ENCODE data around the gene ITGB4. TPM values are rescaled to one million over a fixed set of nuclear protein-coding genes. Genes with fewer than 3 reads are reported as not detected.
A peak's percentile ranks its signal among the peaks of the same experiment; 100 is the strongest.

Gene ITGB4
- total RNA-seq, 4 donors from 2014 or later, result 36.5 to 57.4 (median 46.6) TPM

GRCh38 chr17:75701288-75701687 is 20.0 kb upstream of the ITGB4 start:
- TF ChIP-seq CTCF (IDR thresholded peaks at IDR 0.05), result no peak
- no peak for TF ChIP-seq POLR2AphosphoS5 (IDR thresholded peaks at IDR 0.05)
- no peak for TF ChIP-seq EP300 (IDR thresholded peaks at IDR 0.05)
- TF ChIP-seq POLR2A (IDR thresholded peaks at IDR 0.05; ENCODE audit: low read depth), result no peak
- peaks cover 53 to 80% (median 75%) of the 10 kb centered on the region in 4 donors for H3K36me3 ChIP-seq
- no peak overlapping the region for H3K4me3 ChIP-seq
- no peaks in the 10 kb centered on the region for H3K9me3 ChIP-seq
- no peak for DNase-seq (ENCODE audit: extremely low spot score)
- whole genome bisulfite sequencing, result 84% methylated on average over 9 of the region's 10 CpGs
- H3K27me3 ChIP-seq, result no peaks in the 10 kb centered on the region
- intact Hi-C loops (cut with DNase I), result no loop called here
- peaks cover 48 to 64% (median 53%) of the 10 kb centered on the region in 4 donors for H3K4me1 ChIP-seq
- peak overlapping the region; percentile 61 to 87 (median 68) for H3K27ac ChIP-seq (replicated peaks in 1 of 4)

GRCh38 chr17:75703191-75703590 is 18.1 kb upstream of the ITGB4 start:
- H3K9me3 ChIP-seq, result no peaks in the 10 kb centered on the region
- TF ChIP-seq CTCF (IDR thresholded peaks at IDR 0.05), result no peak
- no peak for TF ChIP-seq POLR2A (IDR thresholded peaks at IDR 0.05; ENCODE audit: low read depth)
- no peak for TF ChIP-seq POLR2AphosphoS5 (IDR thresholded peaks at IDR 0.05)
- no peak for TF ChIP-seq EP300 (IDR thresholded peaks at IDR 0.05)
- intact Hi-C loops (cut with DNase I), result no loop called here
- H3K27me3 ChIP-seq, result no peaks in the 10 kb centered on the region
- WGBS, result 89% methylated on average over 6 of the region's 12 CpGs
- peaks cover 33 to 57% (median 44%) of the 10 kb centered on the region in 4 donors for H3K4me1 ChIP-seq
- H3K36me3 ChIP-seq, result peaks cover 66 to 86% (median 85%) of the 10 kb centered on the region in 4 donors
- peak overlapping the region in 1 of 4 donors; percentile 65 for H3K27ac ChIP-seq (replicated peaks in 1 of 4)
- no peak for DNase-seq (ENCODE audit: extremely low spot score)
- no peak overlapping the region for H3K4me3 ChIP-seq

GRCh38 chr17:75703591-75703990 is 17.7 kb upstream of the ITGB4 start:
- no peak for TF ChIP-seq CTCF (IDR thresholded peaks at IDR 0.05)
- no peak for TF ChIP-seq POLR2A (IDR thresholded peaks at IDR 0.05; ENCODE audit: low read depth)
- no peak for TF ChIP-seq POLR2AphosphoS5 (IDR thresholded peaks at IDR 0.05)
- no peak for TF ChIP-seq EP300 (IDR thresholded peaks at IDR 0.05)
- DNase-seq (ENCODE audit: extremely low spot score), result no peak
- peaks cover 66 to 90% (median 88%) of the 10 kb centered on the region in 4 donors for H3K36me3 ChIP-seq
- intact Hi-C loops (cut with DNase I), result no loop called here
- 93% methylated on average over 7 of the region's 9 CpGs for WGBS
- peaks cover 29 to 54% (median 42%) of the 10 kb centered on the region in 4 donors for H3K4me1 ChIP-seq
- no peaks in the 10 kb centered on the region for H3K27me3 ChIP-seq
- H3K9me3 ChIP-seq, result no peaks in the 10 kb centered on the region
- H3K4me3 ChIP-seq, result no peak overlapping the region
- H3K27ac ChIP-seq (replicated peaks in 1 of 4), result no peak overlapping the region

GRCh38 chr17:75704963-75705875 is 16.0 kb upstream of the ITGB4 start:
- H3K9me3 ChIP-seq, result no peaks in the 10 kb centered on the region
- peaks cover 66 to 88% (median 86%) of the 10 kb centered on the region in 4 donors for H3K36me3 ChIP-seq
- no peaks in the 10 kb centered on the region for H3K27me3 ChIP-seq
- DNase-seq (ENCODE audit: extremely low spot score), result no peak
- TF ChIP-seq POLR2AphosphoS5 (IDR thresholded peaks at IDR 0.05), result no peak
- TF ChIP-seq CTCF (IDR thresholded peaks at IDR 0.05), result no peak
- TF ChIP-seq EP300 (IDR thresholded peaks at IDR 0.05), result no peak
- no peak for TF ChIP-seq POLR2A (IDR thresholded peaks at IDR 0.05; ENCODE audit: low read depth)
- peaks cover 12 to 37% (median 26%) of the 10 kb centered on the region in 4 donors for H3K4me1 ChIP-seq
- intact Hi-C loops (cut with DNase I), result no loop called here
- no peak overlapping the region for H3K27ac ChIP-seq (replicated peaks in 1 of 4)
- no peak overlapping the region for H3K4me3 ChIP-seq
- WGBS, result 87% methylated on average over 10 of the region's 27 CpGs

Data from esophagus muscularis mucosa (tissue), 4 donors.